Skin of body (tissue), 2 donors: ENCODE data around the gene PLEKHA8. TPM values are rescaled to one million over a fixed set of nuclear protein-coding genes. Genes with fewer than 3 reads are reported as not detected.

Experiments
- small RNA-seq: library from RNA; depleted of rRNA; stranded (forward); fragments of <200 nt; gene quantifications from one replicate; pipeline ENCODE3, GENCODE V24; 2014; ENCODE audit warnings: low replicate concordance
- total RNA-seq: library from RNA; depleted of rRNA; stranded (reverse); fragments of >200 nt; gene quantifications from one replicate; pipeline ENCODE4 v1.2.3, GENCODE V29; 2014

The PLEKHA8 gene
- total RNA-seq, 1 donor from 2014 or later: 13.9 TPM

Small RNA genes within 50 kb of the gene (small RNA-seq; reads per million reads assigned to genes)
- gene RPS27P16: not detected

Other genes with a start within 250 kb of the PLEKHA8 start
- gene WIPF3, start 221.9 kb upstream of the PLEKHA8 start, total RNA-seq: 0.59 TPM
- 29.2 TPM for gene SCRN1, start 38.6 kb upstream of the PLEKHA8 start, total RNA-seq
- 30.4 TPM for gene FKBP14, start 1.7 kb upstream of the PLEKHA8 start, total RNA-seq
- gene MTURN, start 106.6 kb downstream of the PLEKHA8 start, total RNA-seq: 52.5 TPM